GM23338 (cell line): ENCODE measurements around the gene PLAC8L1.

Experiments
- CREB1 ChIP-seq: fragments of 250-450 bp; sonication (Bioruptor Pico); IDR thresholded peaks from 2 replicates; pipeline ENCODE4 v1.5.0; 2020; ENCODE audit warnings: low read depth, mild to moderate bottlenecking, moderate library complexity
- CTCF ChIP-seq, 2 experiments: fragments of 200-600 bp in 1 of 2; sonication (generic) in 1 of 2; conservative IDR thresholded peaks; 2 replicates each; pipeline versions ENCODE4 v1.5.1 to v1.6.1; 2016 to 2017; ENCODE audit warnings: antibody characterized with exemption in 2 of 2, low read depth in 2 of 2, mild to moderate bottlenecking in 2 of 2, moderate library complexity in 1 of 2
- EZH2 ChIP-seq: fragments of 200-600 bp; sonication (generic); IDR thresholded peaks from one replicate; pipeline ENCODE4 v1.8.0; 2017; ENCODE audit warnings: antibody characterized with exemption, mild to moderate bottlenecking, low read depth; ENCODE audit not compliant: unreplicated experiment
- EZH2phosphoT487 ChIP-seq: fragments of 200-600 bp; sonication (generic); IDR thresholded peaks from one replicate; pipeline ENCODE4 v1.8.1; 2018; ENCODE audit warnings: antibody characterized with exemption; ENCODE audit not compliant: unreplicated experiment
- NANOG ChIP-seq: IDR thresholded peaks from 2 replicates; pipeline ENCODE4 v1.6.1; 2016; ENCODE audit warnings: antibody characterized with exemption, borderline replicate concordance
- POLR2AphosphoS5 ChIP-seq: IDR thresholded peaks from 2 replicates; pipeline ENCODE4 v1.6.1; 2016; ENCODE audit warnings: antibody characterized with exemption, low read depth
- REST ChIP-seq: IDR thresholded peaks from one replicate; pipeline ENCODE4 v1.6.1; 2018; ENCODE audit warnings: antibody characterized with exemption; ENCODE audit not compliant: unreplicated experiment
- STAT1 ChIP-seq: IDR thresholded peaks from one replicate; pipeline ENCODE4 v1.6.1; 2016; ENCODE audit warnings: antibody characterized with exemption; ENCODE audit not compliant: unreplicated experiment
- ZNF331 ChIP-seq: fragments of 250-450 bp; sonication (Bioruptor Pico); IDR thresholded peaks from 2 replicates; pipeline ENCODE4 v1.5.0; 2020; ENCODE audit warnings: low read depth, mild to moderate bottlenecking, moderate library complexity
- ZNF462 ChIP-seq: fragments of 250-450 bp; sonication (Bioruptor Pico); IDR thresholded peaks from 2 replicates; pipeline ENCODE4 v1.5.0; 2020; ENCODE audit warnings: mild to moderate bottlenecking, moderate library complexity

- TF ChIP-seq CTCF (conservative IDR thresholded peaks at IDR 0.05; ENCODE audit: low read depth in 2 of 2) = no peak
- no peak for TF ChIP-seq POLR2AphosphoS5
- TF ChIP-seq STAT1 = no peak
- TF ChIP-seq EZH2 = no peak
- no peak for TF ChIP-seq REST
- TF ChIP-seq CREB1 = no peak
- TF ChIP-seq EZH2phosphoT487 = no peak
- no peak for TF ChIP-seq ZNF462 (CRISPR knock-in tag)
- no peak for TF ChIP-seq ZNF331 (CRISPR knock-in tag)
- no peak for TF ChIP-seq NANOG
Observed at GRCh38 chr5:146047396-146047795, 58.0 kb downstream of the PLAC8L1 start.
